Colonic mucosa (tissue), 4 donors: ENCODE results near the gene DYNLL1. TPM values are rescaled to one million over a fixed set of nuclear protein-coding genes. Genes with fewer than 3 reads are reported as not detected.
"Not testable (repeated sequence)": the region's sequence is repeated elsewhere in the genome, so short reads cannot be mapped to it uniquely, and the experiment has no call there.

Experiments used
- DNase-seq: peaks from one replicate; pipeline ENCODE4 v3.0.0-alpha.2; 2020
- H3K27ac ChIP-seq: fragments of 200-600 bp; one replicate; pipeline ENCODE4 v1.8.0; 2021
- H3K27me3 ChIP-seq: fragments of 200-600 bp; one replicate; pipeline ENCODE4 v1.8.0; 2021
- H3K36me3 ChIP-seq: fragments of 200-600 bp; one replicate; pipeline ENCODE4 v1.8.0; 2021
- H3K4me1 ChIP-seq: fragments of 200-600 bp; one replicate; pipeline ENCODE4 v1.8.0; 2021; ENCODE audit warnings: mild to moderate bottlenecking
- H3K4me3 ChIP-seq: fragments of 200-600 bp; one replicate; pipeline ENCODE4 v1.8.0; 2021
- H3K9ac ChIP-seq, 2 donors: one replicate each; pipeline ENCODE4 v1.7.0; 2013; ENCODE audit warnings: control low read depth in 2 of 2, low read depth in 2 of 2, low read length in 2 of 2
- H3K9me3 ChIP-seq: fragments of 200-600 bp; one replicate; pipeline ENCODE4 v1.8.0; 2021
- intact Hi-C: fragments of 100-400 bp; cut with DNase I; formaldehyde crosslinking; loops from one replicate; pipeline ENCODE4 v1.14.1; 2022
- total RNA-seq, 2 donors: library from RNA; stranded (reverse); fragmentation: NEBNext Ultra II Directional in 1 of 2; extraction: Animal tissue kit (Norgen Biotek cat#: 25700) in 1 of 2; gene quantifications; one replicate each; pipeline ENCODE4 v1.2.1, GENCODE V29; 2021
- TF ChIP-seq, protein P1 (sequence below): fragments of 200-600 bp; IDR thresholded peaks from one replicate; pipeline ENCODE4 v1.8.0; 2022; ENCODE audit warnings: antibody characterized with exemption, mild to moderate bottlenecking
- donor health status: healthy.
- donor health status: DM: no; HTN: no; CAD: no.
- donor health status: DM: no; HTN: no; CAD: no.

Gene DYNLL1
- total RNA-seq, 2 donors from 2014 or later = 359 to 463 TPM

DNA sequence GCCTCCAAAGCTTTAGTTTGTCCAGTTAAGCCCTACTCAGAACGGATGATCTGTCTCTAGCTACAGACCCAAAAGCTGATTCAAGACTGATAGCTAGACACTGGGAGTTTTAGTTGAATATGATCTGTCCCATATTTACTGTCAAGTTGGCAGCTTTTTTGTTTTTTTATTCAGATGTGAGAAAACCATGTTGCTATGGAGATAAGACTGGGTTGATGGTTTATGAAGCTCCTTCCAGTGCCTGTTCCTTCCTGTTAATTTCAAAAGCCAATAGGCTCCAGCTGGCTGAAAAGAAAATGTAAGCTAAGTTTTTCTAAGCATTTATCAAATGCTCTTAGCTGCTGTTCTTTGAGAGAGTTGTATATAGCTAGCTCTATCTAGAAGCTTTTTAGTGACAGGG lies 4.7 kb downstream of the DYNLL1 start:
- H3K27me3 ChIP-seq = no peaks in the 10 kb centered on the region
- H3K9ac ChIP-seq = no peak overlapping the region
- H3K9me3 ChIP-seq = no peaks in the 10 kb centered on the region
- H3K36me3 ChIP-seq = no peaks in the 10 kb centered on the region
- H3K4me3 ChIP-seq = no peak overlapping the region
- H3K27ac ChIP-seq = no peak overlapping the region
- H3K4me1 ChIP-seq = no peaks in the 10 kb centered on the region
- no peak for DNase-seq
- intact Hi-C loops = no loop called here
- TF ChIP-seq, protein P1, sequence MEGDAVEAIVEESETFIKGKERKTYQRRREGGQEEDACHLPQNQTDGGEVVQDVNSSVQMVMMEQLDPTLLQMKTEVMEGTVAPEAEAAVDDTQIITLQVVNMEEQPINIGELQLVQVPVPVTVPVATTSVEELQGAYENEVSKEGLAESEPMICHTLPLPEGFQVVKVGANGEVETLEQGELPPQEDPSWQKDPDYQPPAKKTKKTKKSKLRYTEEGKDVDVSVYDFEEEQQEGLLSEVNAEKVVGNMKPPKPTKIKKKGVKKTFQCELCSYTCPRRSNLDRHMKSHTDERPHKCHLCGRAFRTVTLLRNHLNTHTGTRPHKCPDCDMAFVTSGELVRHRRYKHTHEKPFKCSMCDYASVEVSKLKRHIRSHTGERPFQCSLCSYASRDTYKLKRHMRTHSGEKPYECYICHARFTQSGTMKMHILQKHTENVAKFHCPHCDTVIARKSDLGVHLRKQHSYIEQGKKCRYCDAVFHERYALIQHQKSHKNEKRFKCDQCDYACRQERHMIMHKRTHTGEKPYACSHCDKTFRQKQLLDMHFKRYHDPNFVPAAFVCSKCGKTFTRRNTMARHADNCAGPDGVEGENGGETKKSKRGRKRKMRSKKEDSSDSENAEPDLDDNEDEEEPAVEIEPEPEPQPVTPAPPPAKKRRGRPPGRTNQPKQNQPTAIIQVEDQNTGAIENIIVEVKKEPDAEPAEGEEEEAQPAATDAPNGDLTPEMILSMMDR = no peak

DNA sequence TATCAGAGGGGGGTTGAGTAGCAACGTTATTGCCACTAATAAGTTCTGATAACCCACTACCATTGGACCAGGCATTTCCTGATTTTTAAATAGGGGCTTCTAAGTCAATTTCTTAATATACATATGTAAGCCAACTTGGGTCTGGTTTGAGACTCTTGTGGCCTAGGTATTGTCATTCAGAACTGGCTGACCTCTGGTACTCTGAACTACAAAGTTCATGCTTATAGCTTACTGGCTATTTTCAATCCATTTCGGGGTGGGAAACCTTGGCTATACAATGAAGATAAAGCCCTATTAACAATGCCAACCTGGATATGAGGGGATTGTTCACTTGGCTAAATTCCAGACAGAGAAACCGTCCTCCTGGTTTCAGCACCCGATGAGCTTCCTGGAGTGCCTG lies 8.7 kb downstream of the DYNLL1 start:
- H3K9me3 ChIP-seq = no peaks in the 10 kb centered on the region

DNA sequence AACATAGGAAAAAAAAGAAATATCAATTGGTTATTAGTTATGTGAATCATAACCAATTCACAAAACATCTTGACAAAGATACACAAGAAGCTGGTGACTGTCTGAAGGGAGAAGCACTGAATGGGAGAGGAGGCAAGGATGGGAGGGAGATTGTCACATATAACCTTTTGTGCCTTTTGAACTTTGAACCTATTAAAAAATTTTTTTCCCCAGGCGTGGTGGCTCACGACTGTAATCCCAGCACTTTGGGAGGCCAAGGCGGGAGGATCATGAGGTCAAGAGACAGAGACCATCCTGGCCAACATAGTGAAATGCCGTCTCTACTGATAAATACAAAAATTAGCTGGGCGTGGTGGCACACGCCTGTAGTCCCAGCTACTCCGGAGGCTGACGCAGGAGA lies 12.6 kb downstream of the DYNLL1 start:
- Histone ChIP-seq H3K4me3 (no peak overlapping the region), H3K4me1 (no peaks in the 10 kb centered on the region), H3K36me3 (no peaks in the 10 kb centered on the region), H3K27ac (no peak overlapping the region), H3K27me3 (no peaks in the 10 kb centered on the region), H3K9ac (no peak overlapping the region), H3K9me3 (no peaks in the 10 kb centered on the region)
- intact Hi-C loops = no loop called here
- TF ChIP-seq, protein P1 = no peak
- DNase-seq = no peak

More for the DNA sequence above, 8.7 kb downstream of the DYNLL1 start:
- TF ChIP-seq, protein P1 = no peak
- H3K4me3 ChIP-seq = no peak overlapping the region
- H3K27me3 ChIP-seq = no peaks in the 10 kb centered on the region
- no peak for DNase-seq
- no peak overlapping the region for H3K27ac ChIP-seq
- no peaks in the 10 kb centered on the region for H3K36me3 ChIP-seq
- H3K4me1 ChIP-seq = no peaks in the 10 kb centered on the region
- intact Hi-C loops = no loop called here
- no peak overlapping the region for H3K9ac ChIP-seq

DNA sequence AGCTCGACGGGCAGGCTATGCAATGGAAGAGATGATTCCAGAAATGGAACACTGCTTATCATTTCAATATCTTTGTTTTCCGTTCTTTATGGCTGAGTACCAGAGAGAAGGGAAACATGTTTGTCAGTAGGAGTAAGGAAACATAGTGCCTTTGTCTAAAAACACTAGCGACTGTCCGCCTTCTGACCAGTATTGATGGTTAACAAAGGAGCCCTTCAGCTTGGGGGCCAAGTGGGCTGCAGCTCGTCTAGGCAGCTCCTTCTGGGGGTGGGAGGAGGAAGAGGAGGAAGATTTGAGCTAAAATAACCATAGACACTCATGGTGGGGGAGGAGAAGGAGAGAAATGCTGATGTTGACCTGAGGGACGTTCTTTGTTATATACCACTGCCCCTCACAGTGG lies 18.1 kb downstream of the DYNLL1 start:
- DNase-seq = no peak
- no peaks in the 10 kb centered on the region for H3K27me3 ChIP-seq
- H3K9me3 ChIP-seq = no peaks in the 10 kb centered on the region
- no peak overlapping the region for H3K27ac ChIP-seq
- H3K36me3 ChIP-seq = no peaks in the 10 kb centered on the region
- no peak overlapping the region for H3K9ac ChIP-seq
- intact Hi-C loops = no loop called here
- H3K4me1 ChIP-seq = no peaks in the 10 kb centered on the region
- H3K4me3 ChIP-seq = no peak overlapping the region
- TF ChIP-seq, protein P1 = no peak

DNA sequence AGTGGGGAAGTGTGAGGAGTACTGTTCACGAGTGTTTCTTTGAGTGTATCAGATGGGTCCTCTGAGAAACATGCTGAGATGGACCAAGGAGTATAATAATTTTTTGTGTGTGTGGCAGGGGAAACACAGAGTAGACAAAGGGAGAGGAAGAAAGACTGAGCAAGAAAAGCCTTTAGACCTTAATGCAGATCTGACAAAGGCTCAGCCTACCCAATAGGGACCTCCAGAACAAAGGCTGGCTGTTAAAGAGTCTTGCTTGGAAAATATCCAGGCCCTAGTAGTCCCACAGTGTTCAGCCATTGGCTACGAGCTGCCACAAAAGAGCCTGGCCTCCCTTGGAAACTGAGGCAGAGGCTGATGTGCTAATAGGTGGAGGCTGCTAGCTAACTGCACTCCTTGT lies 19.6 kb downstream of the DYNLL1 start:
- intact Hi-C loops = no loop called here
- no peaks in the 10 kb centered on the region for H3K9me3 ChIP-seq
- no peak overlapping the region for H3K9ac ChIP-seq
- no peak for DNase-seq
- no peak overlapping the region for H3K27ac ChIP-seq
- no peak overlapping the region for H3K4me3 ChIP-seq
- H3K27me3 ChIP-seq = no peaks in the 10 kb centered on the region
- H3K36me3 ChIP-seq = no peaks in the 10 kb centered on the region
- H3K4me1 ChIP-seq = no peaks in the 10 kb centered on the region
- TF ChIP-seq, protein P1 = no peak

DNA sequence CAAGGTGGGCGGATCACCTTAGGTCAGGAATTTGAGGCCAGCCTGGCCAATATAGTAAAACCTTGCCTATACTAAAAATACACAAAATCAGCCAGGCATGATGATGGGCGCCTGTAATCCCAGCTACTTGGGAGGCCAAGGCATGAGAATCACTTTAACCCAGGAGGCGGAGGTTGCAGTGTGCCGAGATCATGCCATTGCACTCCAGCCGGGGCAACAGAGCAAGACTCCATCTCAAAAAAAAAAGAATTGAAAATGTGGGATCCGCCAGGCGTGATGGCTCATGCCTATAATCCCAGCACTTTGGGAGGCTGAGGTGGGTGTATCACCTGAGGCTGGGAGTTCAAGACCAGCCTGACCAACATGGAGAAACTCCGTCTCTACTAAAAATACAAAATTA lies 23.4 kb downstream of the DYNLL1 start:
- H3K27ac ChIP-seq, H3K9me3 ChIP-seq, H3K4me3 ChIP-seq, DNase-seq, intact Hi-C loops, H3K4me1 ChIP-seq, H3K9ac ChIP-seq, H3K36me3 ChIP-seq, H3K27me3 ChIP-seq: not testable (repeated sequence)
